CD4-positive, alpha-beta T cell treated with Interleukin-4 for 4 hours (primary cell): Measurements from ENCODE around the gene CYTH1.

Experiments used
- DNase-seq: peaks from one replicate; pipeline ENCODE4 v3.0.0-alpha.2; 2020

Gene CYTH1, protein sequence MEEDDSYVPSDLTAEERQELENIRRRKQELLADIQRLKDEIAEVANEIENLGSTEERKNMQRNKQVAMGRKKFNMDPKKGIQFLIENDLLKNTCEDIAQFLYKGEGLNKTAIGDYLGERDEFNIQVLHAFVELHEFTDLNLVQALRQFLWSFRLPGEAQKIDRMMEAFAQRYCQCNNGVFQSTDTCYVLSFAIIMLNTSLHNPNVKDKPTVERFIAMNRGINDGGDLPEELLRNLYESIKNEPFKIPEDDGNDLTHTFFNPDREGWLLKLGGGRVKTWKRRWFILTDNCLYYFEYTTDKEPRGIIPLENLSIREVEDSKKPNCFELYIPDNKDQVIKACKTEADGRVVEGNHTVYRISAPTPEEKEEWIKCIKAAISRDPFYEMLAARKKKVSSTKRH

DNA sequence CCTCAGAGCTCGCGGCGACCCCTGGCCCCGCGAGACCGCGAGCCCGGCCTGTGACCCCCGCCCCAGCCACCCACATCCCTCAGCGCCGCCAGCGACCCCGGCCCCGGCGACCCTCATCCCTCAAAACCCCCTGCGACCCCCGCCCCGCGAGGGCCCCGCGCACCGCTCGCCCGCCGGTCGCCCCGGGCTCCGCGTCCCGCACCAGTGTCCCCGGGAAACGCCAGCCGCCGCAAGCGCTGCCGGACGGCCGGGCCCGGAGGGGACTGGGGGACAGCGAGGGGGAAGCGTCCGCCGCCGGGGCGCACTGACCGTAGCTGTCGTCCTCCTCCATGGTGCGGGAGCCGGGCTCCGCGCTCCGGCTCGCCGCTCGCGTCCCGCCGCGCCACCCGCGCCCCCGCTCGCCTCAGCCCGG, at the start of gene CYTH1:
TSS of gene CYTH1 (minus strand) at position 381 of the 412 bp plus-strand sequence. CDS start at position 331, 50 bp downstream.
- no peak for DNase-seq

DNA sequence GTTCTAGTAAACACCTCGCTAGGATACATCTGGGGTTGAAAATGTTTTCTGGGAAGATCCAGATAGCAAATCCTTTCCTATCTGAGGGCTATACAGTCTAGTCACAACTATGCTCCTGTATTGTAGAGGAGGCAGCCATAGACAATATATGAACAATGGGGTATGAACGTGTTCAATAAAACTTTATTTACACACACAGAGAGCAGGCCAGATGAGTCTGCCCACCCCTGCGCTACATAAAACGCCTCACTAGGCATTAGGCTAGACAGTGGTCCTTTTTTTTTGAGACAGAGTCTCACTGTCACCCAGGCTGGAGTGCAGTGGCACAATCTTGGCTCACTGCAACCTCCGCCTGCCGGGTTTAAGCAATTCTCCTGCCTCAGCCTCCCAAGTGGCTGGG, 47.4 kb upstream of the CYTH1 start:
- no peak for DNase-seq

DNA sequence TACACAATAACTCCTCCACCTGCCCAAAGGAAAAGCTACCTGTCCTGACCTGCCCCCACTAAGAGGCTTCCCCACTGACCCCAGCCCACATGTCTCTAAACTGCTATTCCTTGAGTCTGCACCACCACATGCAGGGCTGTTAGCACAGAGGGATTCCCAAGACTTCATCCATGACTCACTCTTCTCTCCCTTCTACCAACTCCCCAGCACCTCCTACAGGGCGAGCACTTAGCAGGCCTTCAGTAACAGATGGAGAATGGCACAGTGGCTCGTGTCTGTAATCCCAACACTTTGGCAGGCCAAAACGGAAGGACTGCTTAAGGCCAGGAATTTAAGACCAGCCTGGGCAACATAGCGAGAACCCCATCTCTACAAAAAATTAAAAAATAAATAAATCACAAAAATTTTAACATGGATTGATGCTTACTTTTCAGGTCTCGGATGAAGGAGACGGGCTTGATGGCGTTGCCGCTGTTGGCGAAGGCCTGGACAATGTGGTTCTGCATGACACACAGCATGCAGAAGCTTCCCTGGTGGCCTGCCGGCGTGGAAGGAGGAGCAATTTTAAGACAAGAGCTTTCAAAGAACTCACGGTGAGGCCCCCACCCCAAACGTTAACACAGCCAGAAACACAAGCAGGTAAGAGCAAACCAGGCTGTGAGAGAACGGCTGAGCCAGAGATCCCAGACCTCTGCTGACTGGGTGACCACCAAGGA, 46.6 kb upstream of the CYTH1 start:
- no peak for DNase-seq

- DNase-seq = no peak
Observed at GRCh38 chr17:78826836-78827509, 44.9 kb upstream of the CYTH1 start.

DNA sequence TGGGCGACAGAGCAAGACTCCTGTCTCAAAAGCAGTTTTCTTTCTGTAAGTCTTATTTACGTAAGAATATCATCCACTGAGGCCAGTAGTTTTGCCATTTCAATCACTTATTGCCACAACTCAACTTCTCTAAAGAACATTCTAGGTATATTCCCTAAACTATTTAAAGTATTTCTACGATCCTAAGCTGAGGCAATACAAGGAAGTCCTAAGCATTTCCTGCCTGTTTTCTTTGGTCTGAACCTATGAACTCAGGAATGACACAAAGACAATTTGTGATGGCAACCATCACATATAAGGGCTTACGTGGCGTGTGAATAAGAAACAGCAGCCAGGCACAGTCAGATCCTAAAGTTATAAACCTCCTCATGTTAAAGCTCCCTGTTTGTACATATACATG, 44.3 kb upstream of the CYTH1 start:
- no peak for DNase-seq

- DNase-seq = no peak
Observed at GRCh38 chr17:78825696-78826095, 43.6 kb upstream of the CYTH1 start.

DNA sequence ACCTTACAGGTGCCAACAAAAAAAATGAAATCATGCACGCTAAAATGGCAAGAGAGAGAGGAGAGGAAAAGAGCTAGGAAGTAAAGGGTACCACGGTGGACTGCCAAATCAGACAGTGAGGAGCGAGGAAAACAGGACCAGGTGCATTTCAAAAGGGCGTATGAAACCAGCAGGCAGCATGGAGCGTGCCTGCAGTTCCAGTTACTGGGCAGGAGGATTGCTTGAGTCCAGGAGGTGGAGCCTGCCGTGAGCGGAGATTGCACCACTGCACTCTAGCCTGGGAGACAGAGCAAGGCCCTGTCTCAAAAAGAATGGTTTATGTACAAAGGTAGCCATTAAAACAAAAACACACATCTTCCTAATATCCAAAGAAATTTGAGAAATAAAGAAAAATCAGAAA, 42.2 kb upstream of the CYTH1 start:
- no peak for DNase-seq

GRCh38 chr17:78823282-78824046, 41.4 kb upstream of the CYTH1 start:
- DNase-seq = no peak

DNA sequence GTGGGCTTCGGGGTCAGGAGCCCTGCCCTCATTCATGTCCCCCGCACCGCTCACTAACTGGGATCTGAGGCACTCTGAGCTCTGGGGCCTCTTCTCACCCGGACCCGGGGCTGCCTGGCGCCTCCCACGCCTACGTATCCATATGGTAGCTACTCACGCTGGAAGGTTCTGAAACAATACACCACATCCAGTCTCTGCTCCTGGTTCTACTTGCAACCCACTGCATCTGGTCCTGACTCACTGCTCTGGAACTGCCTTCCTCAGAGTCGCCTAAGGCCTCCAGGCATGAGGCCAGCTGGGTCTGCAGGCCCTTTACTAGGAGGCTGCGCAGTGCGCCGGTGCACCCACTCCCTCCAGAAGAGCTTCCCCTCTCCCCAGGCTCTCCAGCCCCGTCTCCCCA, 40.5 kb upstream of the CYTH1 start:
- DNase-seq = no peak

- DNase-seq = no peak
Observed at GRCh38 chr17:78821961-78822360, 39.9 kb upstream of the CYTH1 start.

DNA sequence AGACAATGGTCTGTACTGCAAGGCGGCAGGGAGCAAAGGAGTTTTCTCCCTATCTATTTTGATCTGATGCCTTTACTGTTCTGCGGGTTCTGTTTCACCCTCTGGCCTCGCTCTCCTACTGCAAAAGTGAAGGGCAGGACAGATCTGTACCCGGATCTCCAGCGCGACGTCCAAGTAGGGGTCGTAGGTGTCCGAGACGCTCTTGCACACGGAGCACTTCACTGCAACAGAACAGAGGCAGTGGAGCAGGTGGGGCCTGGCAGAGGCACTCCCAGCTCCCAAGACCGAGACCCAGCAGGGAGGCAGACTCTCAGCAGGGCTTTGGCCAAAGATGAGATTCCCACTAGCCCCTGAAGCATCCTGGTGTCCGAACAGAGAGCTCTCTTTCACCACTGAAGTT, 38.8 kb upstream of the CYTH1 start:
- no peak for DNase-seq

DNA sequence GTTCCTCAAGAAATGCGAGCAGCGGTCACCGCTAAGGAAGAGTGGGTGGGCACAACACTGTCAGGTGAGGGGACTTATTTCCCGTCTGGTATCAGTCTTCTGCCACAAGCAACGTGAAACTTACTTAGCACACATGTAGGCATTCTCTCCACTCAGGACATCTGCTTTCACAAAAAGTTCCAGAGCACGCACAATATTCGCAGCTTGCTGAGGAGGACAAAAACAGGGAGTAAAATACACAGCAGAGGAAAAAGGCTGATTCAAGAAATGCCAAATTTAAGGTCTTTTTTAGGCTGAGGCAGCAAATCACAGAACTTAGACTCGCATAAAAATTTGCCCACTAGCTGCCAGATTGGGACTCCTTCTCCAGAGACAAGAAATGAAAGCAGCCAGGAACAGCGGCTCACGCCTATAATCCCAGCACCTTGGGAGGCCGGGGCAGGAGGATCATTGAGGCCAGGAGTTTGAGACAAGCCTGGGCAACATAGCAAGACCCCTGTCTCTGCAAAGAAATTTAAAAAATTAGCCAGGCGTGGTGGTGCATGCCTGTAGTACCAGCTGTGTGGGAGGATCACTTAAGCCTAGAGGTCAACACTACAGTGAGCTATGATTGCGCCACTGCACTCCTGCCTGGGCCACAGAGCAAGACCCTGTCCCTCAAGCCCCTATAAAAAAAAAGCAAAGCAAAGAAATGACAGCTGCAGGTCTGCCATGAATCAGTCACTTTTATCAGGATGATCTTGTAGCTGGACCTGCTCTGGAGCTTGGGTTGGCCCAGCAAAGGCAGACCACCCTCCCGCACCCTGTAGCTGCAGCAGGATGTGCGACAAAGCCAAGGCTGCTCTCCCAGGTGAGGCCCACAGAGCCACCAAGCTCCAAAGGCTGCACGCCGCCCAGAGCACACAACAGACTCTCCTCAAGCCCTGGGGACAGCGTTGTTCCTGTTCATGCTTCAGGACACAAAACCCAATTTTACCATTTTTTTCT, 38.0 kb upstream of the CYTH1 start:
- no peak for DNase-seq

DNA sequence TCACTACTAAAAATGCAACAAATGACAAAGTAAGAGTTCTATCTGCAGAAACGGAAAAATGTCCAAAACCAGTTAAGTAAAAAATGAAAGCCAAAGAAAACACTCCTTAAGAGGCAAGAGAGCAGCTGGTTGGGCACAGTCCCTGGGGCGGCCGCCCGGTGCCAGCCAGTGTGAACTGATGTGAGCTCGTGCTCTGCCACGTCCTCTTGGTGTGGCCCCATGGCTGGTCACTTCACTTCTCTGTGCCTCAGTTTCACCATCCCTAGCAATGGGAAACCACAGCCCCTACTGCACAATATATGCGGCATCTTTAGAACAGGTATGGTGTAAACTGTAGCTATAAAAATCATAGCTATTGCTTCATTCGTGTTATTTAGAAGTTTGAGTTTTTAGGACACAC, 37.3 kb upstream of the CYTH1 start:
- DNase-seq = no peak

DNA sequence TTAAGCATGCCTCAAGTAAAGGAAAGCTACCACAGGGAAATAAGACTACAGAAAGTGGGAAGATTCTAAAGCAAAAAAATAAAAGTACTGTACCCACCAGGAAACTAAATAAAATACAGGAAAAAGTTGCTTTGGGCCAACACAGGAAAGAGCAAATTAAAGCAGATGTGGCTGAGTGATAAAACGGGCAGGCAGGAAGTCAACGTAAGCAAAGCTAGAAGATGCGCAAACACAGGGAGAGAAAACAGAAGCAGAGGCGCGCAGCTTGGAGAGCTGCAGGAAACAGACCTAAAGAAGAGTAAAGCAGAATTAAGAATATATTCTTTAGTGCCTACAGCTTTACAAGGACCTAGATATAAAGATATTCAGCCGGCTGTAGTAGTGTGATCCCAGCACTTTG, 36.9 kb upstream of the CYTH1 start:
- DNase-seq = peak; percentile 61

- no peak for DNase-seq
Observed at GRCh38 chr17:78818152-78818846, 36.2 kb upstream of the CYTH1 start.

DNA sequence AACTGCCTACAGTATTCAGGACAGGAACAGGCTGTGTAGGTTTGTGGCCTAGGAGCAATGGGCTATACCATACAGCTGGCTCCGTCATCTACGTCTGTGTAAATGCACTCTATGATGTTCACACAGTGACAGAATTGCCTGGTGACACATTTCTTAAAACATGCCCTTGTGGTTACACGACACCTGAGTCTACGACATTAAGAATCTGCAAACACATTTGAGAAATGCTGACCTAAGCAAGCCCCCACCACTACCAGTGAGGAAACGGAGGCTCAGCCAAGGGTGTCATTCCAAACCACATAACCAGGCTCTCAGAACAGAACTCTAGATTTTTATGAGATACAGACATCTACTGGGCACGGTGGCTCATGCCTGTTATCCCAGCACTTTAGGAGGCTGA, 35.0 kb upstream of the CYTH1 start:
- peak; percentile 90 for DNase-seq

GRCh38 chr17:78815696-78816095, 33.6 kb upstream of the CYTH1 start:
- no peak for DNase-seq

DNA sequence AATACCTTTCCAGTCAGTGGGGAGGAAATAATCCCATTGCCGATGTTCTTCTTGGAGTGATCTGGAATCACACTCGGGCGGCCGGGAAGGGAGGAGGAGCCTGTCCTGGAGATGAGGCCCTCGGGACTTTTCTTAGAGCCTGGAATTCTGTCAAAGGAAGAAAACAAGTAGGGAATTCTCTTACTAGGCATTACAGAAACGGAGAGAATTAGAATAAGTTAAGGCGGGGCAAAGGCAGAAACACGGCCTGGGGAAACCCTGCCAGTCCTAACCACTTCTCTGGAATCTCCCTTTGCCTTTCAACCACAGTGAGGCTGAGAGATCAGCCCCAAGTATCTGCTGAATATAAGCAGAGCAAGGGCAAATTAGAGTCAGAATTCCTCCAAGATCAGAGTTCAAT, 30.8 kb upstream of the CYTH1 start:
- DNase-seq = peak; percentile 25

- DNase-seq = no peak
Observed at GRCh38 chr17:78808163-78808562, 26.1 kb upstream of the CYTH1 start.

GRCh38 chr17:78806451-78806850, 24.4 kb upstream of the CYTH1 start:
- DNase-seq = peak; percentile 68

DNA sequence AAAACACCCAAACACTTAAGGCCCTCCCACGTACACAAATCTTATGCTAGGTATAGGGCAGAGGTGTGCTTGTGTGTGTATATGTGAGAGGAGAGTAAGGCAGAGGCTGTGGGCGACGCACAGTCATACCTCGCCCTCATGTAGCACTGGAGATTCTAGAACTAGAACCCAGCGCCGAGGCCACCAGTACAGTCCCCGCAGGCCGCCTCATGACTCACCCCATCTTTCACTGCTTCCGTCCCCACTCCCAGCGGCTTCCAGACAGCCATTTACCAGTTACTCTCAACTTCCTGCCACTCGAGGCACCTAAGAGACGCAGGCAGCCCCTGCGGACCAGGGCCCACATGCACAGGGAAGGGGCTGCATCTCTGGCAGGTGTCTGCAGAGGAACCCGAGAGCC, 23.2 kb upstream of the CYTH1 start:
- peak; percentile 86 for DNase-seq
